ENCODE measurements around the gene TBC1D5. TPM values are rescaled to one million over a fixed set of nuclear protein-coding genes. Genes with fewer than 3 reads are reported as not detected.

Gene TBC1D5
- total RNA-seq, 2 donors from 2014 or later = 68.8 to 77.7 TPM

DNA sequence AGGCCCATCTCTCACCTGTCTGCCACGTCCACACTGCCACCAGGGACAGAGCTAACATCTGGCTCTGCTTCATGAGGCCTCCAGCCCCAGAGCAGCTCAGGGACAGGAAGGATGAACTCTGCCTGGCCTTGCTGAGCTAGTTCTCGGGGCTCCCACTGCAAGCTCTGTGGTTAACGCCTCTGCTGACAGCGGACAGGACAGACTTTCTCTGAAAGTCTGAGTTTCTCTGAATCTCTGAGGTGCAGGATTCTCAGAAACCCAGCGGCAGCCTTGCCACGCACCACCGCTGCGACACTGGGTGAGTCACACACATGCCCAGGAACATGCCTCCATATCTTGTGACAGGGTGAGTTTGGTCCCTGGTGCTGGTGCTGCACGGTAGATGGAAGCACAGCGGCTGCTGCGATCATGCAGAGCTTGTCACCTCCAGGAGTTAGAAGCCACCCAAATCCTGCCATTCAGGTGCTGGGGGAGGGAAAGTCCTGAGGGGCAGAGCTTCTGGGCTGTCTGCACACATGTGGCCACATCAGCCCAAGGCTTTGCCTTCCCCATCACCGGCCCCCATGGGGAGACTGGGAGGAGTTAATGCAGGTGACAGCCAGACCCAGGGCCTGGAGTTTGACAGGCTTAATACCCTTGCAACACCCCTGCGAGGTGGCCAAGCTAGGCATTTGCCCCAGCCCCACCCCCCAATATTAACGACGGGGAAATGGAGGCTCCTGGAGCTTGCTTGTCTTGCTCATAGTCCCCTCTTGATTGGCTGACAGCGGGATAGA is 590.6 kb downstream of the TBC1D5 start:
- H3K9me3 ChIP-seq (ENCODE audit: control insufficient read depth, low read length) = peaks cover 10% of the 10 kb centered on the region
- Mint-ChIP-seq H3K27ac (no peak overlapping the region), H3K27me3 (ENCODE audit: insufficient read depth) (no peaks in the 10 kb centered on the region), H3K36me3 (ENCODE audit: low read depth) (peaks cover 39% of the 10 kb centered on the region), H3K4me3 (no peak overlapping the region), H3K9me3 (peaks cover 11% of the 10 kb centered on the region), H3K4me1 (no peaks in the 10 kb centered on the region)
- no peaks in the 10 kb centered on the region for H3K27me3 ChIP-seq (ENCODE audit: control insufficient read depth, insufficient read depth, low read length, poor library complexity, severe bottlenecking)
- TF ChIP-seq, protein P1, sequence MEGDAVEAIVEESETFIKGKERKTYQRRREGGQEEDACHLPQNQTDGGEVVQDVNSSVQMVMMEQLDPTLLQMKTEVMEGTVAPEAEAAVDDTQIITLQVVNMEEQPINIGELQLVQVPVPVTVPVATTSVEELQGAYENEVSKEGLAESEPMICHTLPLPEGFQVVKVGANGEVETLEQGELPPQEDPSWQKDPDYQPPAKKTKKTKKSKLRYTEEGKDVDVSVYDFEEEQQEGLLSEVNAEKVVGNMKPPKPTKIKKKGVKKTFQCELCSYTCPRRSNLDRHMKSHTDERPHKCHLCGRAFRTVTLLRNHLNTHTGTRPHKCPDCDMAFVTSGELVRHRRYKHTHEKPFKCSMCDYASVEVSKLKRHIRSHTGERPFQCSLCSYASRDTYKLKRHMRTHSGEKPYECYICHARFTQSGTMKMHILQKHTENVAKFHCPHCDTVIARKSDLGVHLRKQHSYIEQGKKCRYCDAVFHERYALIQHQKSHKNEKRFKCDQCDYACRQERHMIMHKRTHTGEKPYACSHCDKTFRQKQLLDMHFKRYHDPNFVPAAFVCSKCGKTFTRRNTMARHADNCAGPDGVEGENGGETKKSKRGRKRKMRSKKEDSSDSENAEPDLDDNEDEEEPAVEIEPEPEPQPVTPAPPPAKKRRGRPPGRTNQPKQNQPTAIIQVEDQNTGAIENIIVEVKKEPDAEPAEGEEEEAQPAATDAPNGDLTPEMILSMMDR (conservative IDR thresholded peaks at IDR 0.05) = no peak
- H3K27ac ChIP-seq (ENCODE audit: low read depth, low read length) = no peak overlapping the region
- H3K4me1 ChIP-seq (ENCODE audit: control insufficient read depth, insufficient read depth, low read length) = no peaks in the 10 kb centered on the region
- no peak overlapping the region for H3K9ac ChIP-seq (ENCODE audit: extremely low read depth, low read length, poor library complexity, severe bottlenecking)
- peaks cover 8% of the 10 kb centered on the region for H3K36me3 ChIP-seq (ENCODE audit: control insufficient read depth, insufficient read depth, low read length)
- H3K4me3 ChIP-seq (ENCODE audit: low read length) = no peak overlapping the region
- no peak for DNase-seq
- WGBS, 2 experiments (ENCODE audit: insufficient coverage in 1 of 2, insufficient read length in 1 of 2) = 91 to 93% methylated on average over 10 to 16 of the region's 16 CpGs

DNA sequence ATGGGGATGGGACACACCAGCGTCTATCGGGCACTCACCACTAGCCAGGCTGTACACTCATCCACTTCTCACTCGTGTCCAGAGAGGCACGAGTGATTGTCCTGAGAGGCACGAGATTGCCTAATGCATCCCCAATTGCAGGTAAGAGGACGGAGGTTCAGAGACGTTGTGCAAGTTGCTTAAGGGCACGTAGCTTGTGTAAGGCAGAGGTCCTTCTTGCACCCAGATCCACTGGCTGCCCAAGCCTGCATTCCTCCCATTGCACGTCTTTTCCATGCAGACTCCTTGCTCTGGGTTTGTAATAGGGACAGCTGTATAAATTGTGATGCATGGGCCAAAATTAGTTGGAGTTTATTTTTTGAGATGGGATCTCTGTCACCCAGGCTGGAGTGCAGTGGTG is 593.4 kb downstream of the TBC1D5 start:
- Mint-ChIP-seq H3K27me3 (ENCODE audit: insufficient read depth) (no peaks in the 10 kb centered on the region), H3K4me1 (no peaks in the 10 kb centered on the region), H3K9me3 (peaks cover 11% of the 10 kb centered on the region), H3K27ac (no peak overlapping the region), H3K4me3 (no peak overlapping the region), H3K36me3 (ENCODE audit: low read depth) (peaks cover 26% of the 10 kb centered on the region)
- TF ChIP-seq, protein P1 (conservative IDR thresholded peaks at IDR 0.05) = no peak
- Histone ChIP-seq H3K4me1 (ENCODE audit: control insufficient read depth, insufficient read depth, low read length) (no peaks in the 10 kb centered on the region), H3K27ac (ENCODE audit: low read depth, low read length) (no peak overlapping the region), H3K27me3 (ENCODE audit: control insufficient read depth, insufficient read depth, low read length, poor library complexity, severe bottlenecking) (no peaks in the 10 kb centered on the region), H3K4me3 (ENCODE audit: low read length) (no peak overlapping the region), H3K9ac (ENCODE audit: extremely low read depth, low read length, poor library complexity, severe bottlenecking) (no peak overlapping the region), H3K9me3 (ENCODE audit: control insufficient read depth, low read length) (peaks cover 10% of the 10 kb centered on the region), H3K36me3 (ENCODE audit: control insufficient read depth, insufficient read depth, low read length) (peaks cover 8% of the 10 kb centered on the region)
- 93 to 96% methylated on average over 9 of the region's 9 CpGs for WGBS, 2 experiments (ENCODE audit: insufficient coverage in 1 of 2, insufficient read length in 1 of 2)
- DNase-seq = no peak

DNA sequence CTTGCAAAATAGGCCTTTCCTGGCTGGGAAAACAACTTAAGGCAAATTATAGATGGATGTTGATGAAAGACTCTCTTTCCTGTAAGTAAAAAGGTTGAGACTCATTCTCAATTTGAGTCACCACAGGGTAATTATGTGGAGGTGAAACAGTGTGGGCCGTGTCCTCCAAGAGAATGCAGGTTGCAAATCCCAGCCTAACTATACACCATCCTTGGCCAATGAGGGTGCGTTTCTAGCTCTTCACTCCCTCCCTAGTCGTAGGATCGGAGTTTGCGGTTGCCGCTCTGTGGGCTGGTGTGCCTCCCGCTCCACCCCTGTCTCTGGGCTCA is 597.8 kb downstream of the TBC1D5 start:
- 95 to 98% methylated on average over 6 to 7 of the region's 7 CpGs for WGBS, 2 experiments (ENCODE audit: insufficient coverage in 1 of 2, insufficient read length in 1 of 2)
- no peak overlapping the region for H3K27ac Mint-ChIP-seq
- peaks cover 2% of the 10 kb centered on the region for H3K9me3 Mint-ChIP-seq
- peaks cover 3% of the 10 kb centered on the region for H3K27me3 Mint-ChIP-seq (ENCODE audit: insufficient read depth)
- Histone ChIP-seq H3K36me3 (ENCODE audit: control insufficient read depth, insufficient read depth, low read length) (no peaks in the 10 kb centered on the region), H3K4me3 (ENCODE audit: low read length) (no peak overlapping the region), H3K27me3 (ENCODE audit: control insufficient read depth, insufficient read depth, low read length, poor library complexity, severe bottlenecking) (no peaks in the 10 kb centered on the region), H3K9ac (ENCODE audit: extremely low read depth, low read length, poor library complexity, severe bottlenecking) (no peak overlapping the region), H3K4me1 (ENCODE audit: control insufficient read depth, insufficient read depth, low read length) (no peaks in the 10 kb centered on the region), H3K9me3 (ENCODE audit: control insufficient read depth, low read length) (no peaks in the 10 kb centered on the region), H3K27ac (ENCODE audit: low read depth, low read length) (no peak overlapping the region)
- H3K4me1 Mint-ChIP-seq = no peaks in the 10 kb centered on the region
- DNase-seq = no peak
- no peaks in the 10 kb centered on the region for H3K36me3 Mint-ChIP-seq (ENCODE audit: low read depth)
- TF ChIP-seq, protein P1 (conservative IDR thresholded peaks at IDR 0.05) = no peak
- no peak overlapping the region for H3K4me3 Mint-ChIP-seq
